HG02981 (cell line): ENCODE data around the gene ATP6AP1.
A peak's percentile ranks its signal among the peaks of the same experiment; 100 is the strongest.
"Not testable (repeated sequence)": the region's sequence is repeated elsewhere in the genome, so short reads cannot be mapped to it uniquely, and the experiment has no call there.

Experiments
- ATAC-seq: cut with Tn5 transposase; IDR thresholded peaks from one replicate; pipeline ENCODE4 v1.9.1; 2021; ENCODE audit warnings: mild to moderate bottlenecking, moderate library complexity; ENCODE audit not compliant: unreplicated experiment

The ATP6AP1 gene

GRCh38 chrX:154399527-154400368 lies 28.7 kb upstream of the ATP6AP1 start:
- no peak for ATAC-seq

GRCh38 chrX:154400369-154400817 lies 28.1 kb upstream of the ATP6AP1 start:
- ATAC-seq = not testable (repeated sequence)

- ATAC-seq = no peak
These were observed 27.3 kb upstream of the ATP6AP1 start for GRCh38 chrX:154401045-154401799.

- ATAC-seq = no peak
These were observed 26.4 kb upstream of the ATP6AP1 start for GRCh38 chrX:154401918-154402621.

- ATAC-seq = no peak
These were observed 25.8 kb upstream of the ATP6AP1 start for GRCh38 chrX:154402622-154403127.

GRCh38 chrX:154403192-154403591 lies 25.3 kb upstream of the ATP6AP1 start:
- ATAC-seq = no peak

- ATAC-seq = no peak
These were observed 24.6 kb upstream of the ATP6AP1 start for GRCh38 chrX:154403858-154404257.

- no peak for ATAC-seq
These were observed 23.8 kb upstream of the ATP6AP1 start for GRCh38 chrX:154404625-154405192.

- peak; percentile 14 for ATAC-seq
These were observed 19.7 kb upstream of the ATP6AP1 start for GRCh38 chrX:154408659-154409221.

- ATAC-seq = peak; percentile 46
These were observed 19.1 kb upstream of the ATP6AP1 start, which contains the start of gene DNASE1L1 for GRCh38 chrX:154409222-154409871. Gene DNASE1L1 (minus strand): TSS chrX:154409254. CDS start chrX:154405568, 3,686 bp downstream.

GRCh38 chrX:154411981-154412340 lies 16.5 kb upstream of the ATP6AP1 start:
- ATAC-seq = no peak

- ATAC-seq = no peak
These were observed 16.0 kb upstream of the ATP6AP1 start for GRCh38 chrX:154412468-154412867.

GRCh38 chrX:154413142-154413541 lies 15.3 kb upstream of the ATP6AP1 start:
- ATAC-seq = no peak

- ATAC-seq = no peak
These were observed 11.3 kb upstream of the ATP6AP1 start for GRCh38 chrX:154417157-154417556.

GRCh38 chrX:154419189-154419588 lies 9.3 kb upstream of the ATP6AP1 start:
- ATAC-seq = no peak

GRCh38 chrX:154419688-154420401 lies 8.6 kb upstream of the ATP6AP1 start:
- no peak for ATAC-seq

GRCh38 chrX:154420402-154420756 lies 8.1 kb upstream of the ATP6AP1 start:
- no peak for ATAC-seq

- no peak for ATAC-seq
These were observed 1.3 kb upstream of the ATP6AP1 start for GRCh38 chrX:154426916-154427770.
